ENCODE results near the gene DERL3.

DERL3 gene

GRCh38 chr22:23846081-23846469 is 7.3 kb upstream of the DERL3 start:
- no peak for DNase-seq

- DNase-seq: no peak
Observed at GRCh38 chr22:23845265-23846080, 6.7 kb upstream of the DERL3 start.

- no peak for DNase-seq
Observed at GRCh38 chr22:23844739-23845202, 6.0 kb upstream of the DERL3 start.

GRCh38 chr22:23842599-23842998 is 3.8 kb upstream of the DERL3 start:
- DNase-seq: no peak

- no peak for DNase-seq
Observed at GRCh38 chr22:23841736-23842445, 3.1 kb upstream of the DERL3 start.

- no peak for DNase-seq
Observed at GRCh38 chr22:23841292-23841691, 2.5 kb upstream of the DERL3 start.

- no peak for DNase-seq
Observed at GRCh38 chr22:23840026-23840425, 1.2 kb upstream of the DERL3 start.

GRCh38 chr22:23837911-23838680 is 710 bp downstream of the DERL3 start:
- no peak for DNase-seq

GRCh38 chr22:23837496-23837859 is 1.3 kb downstream of the DERL3 start:
- DNase-seq: no peak

- DNase-seq: no peak
Observed at GRCh38 chr22:23836692-23837495, 1.9 kb downstream of the DERL3 start.

GRCh38 chr22:23836281-23836680 is 2.5 kb downstream of the DERL3 start:
- DNase-seq: no peak

GRCh38 chr22:23835484-23836144 is 3.2 kb downstream of the DERL3 start:
- no peak for DNase-seq

- DNase-seq: no peak
Observed at GRCh38 chr22:23834793-23835483, 3.9 kb downstream of the DERL3 start.

GRCh38 chr22:23834406-23834792 is 4.4 kb downstream of the DERL3 start:
- DNase-seq: no peak

- DNase-seq: no peak
Observed at GRCh38 chr22:23833911-23834317, 4.9 kb downstream of the DERL3 start.

GRCh38 chr22:23833017-23833751 is 5.6 kb downstream of the DERL3 start:
- DNase-seq: no peak

GRCh38 chr22:23832226-23833016 is 6.4 kb downstream of the DERL3 start:
- DNase-seq: no peak

GRCh38 chr22:23831781-23832180 is 7.0 kb downstream of the DERL3 start:
- no peak for DNase-seq

GRCh38 chr22:23831261-23831660 is 7.5 kb downstream of the DERL3 start:
- DNase-seq: no peak

- no peak for DNase-seq
Observed at GRCh38 chr22:23829845-23830372, 8.9 kb downstream of the DERL3 start.
